Spleen (tissue), 7 donors: ENCODE results near the gene PIAS4.

ENCODE experiments used
- CTCF ChIP-seq, 11 experiments: fragments of 200-600 bp in 7 of 11; fragments of 450-650 bp in 4 of 11; sonication (generic) in 4 of 11; IDR thresholded peaks in 8 of 11; conservative IDR thresholded peaks in 3 of 11; 1 replicate in 7 of 11; 2 replicates in 4 of 11; pipeline versions ENCODE4 v1.4.0 to v1.8.0; 2016 to 2021; ENCODE audit warnings: antibody characterized with exemption in 11 of 11, inconsistent platforms in 4 of 11, mild to moderate bottlenecking in 1 of 11
- POLR2A ChIP-seq, 3 donors: fragments of 450-650 bp; IDR thresholded peaks; one replicate each; pipeline ENCODE4 v1.5.1; 2017; ENCODE audit warnings: antibody characterized with exemption in 3 of 3, mild to moderate bottlenecking in 1 of 3
- donor health status: DM: no; HTN: no; CAD: no; lungs with moderate emphysema.
- donor health status: DM: no; HTN: no; CAD: no.
- donor health status: DM: no; HTN: no; CAD: no.

DNA sequence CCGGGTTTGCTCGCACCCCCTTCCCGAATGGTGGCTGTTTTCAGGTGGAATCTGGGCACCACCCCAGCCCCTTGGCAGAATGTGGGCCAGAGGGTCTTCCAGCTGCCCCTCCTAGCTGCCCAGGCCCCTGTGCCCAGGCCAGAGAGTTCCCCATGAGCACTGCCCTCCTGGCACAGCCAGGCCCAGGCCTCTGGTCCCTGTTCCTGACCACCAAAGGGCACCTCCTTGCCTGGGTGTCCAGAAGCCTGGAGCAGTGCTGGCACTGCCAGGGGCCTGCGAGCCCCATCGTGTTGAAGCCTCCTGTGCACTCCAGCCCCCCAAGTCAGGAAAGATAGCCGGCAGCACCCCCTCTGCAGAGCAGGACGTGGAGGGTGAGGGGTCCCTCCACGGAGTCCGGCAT lies 23.4 kb downstream of the PIAS4 start:
- no peak for TF ChIP-seq CTCF (IDR thresholded peaks at IDR 0.05 in 8 of 11, conservative IDR thresholded peaks at IDR 0.05 in 3 of 11)
- TF ChIP-seq POLR2A (IDR thresholded peaks at IDR 0.05), result no peak
